RWPE1 (cell line): ENCODE measurements around the gene KRT7.

ENCODE experiments used
- CTCF ChIA-PET: fragments of 350-600 bp; sonication (Branson Sonifier 250); formaldehyde crosslinking; extraction: SDS; loops from one replicate; lab custom pipeline; 2021; lab: Yijun Ruan, JAX
- POLR2A ChIA-PET: fragments of 400-600 bp; formaldehyde crosslinking; extraction: SDS; loops from one replicate; lab custom pipeline; 2020; ENCODE audit warnings: antibody characterized with exemption; ENCODE audit not compliant: low non-redundant PET; lab: Yijun Ruan, JAX
- DNase-seq: peaks from one replicate; pipeline ENCODE4 v3.0.0; 2012; ENCODE audit warnings: low spot score
- H3K27ac ChIP-seq: fragments of 450-650 bp; 2 replicates; pipeline ENCODE4 v1.5.1; 2017
- CTCF ChIP-seq: fragments of 450-650 bp; conservative IDR thresholded peaks from 2 replicates; pipeline ENCODE4 v1.5.1; 2017; ENCODE audit warnings: low read depth, mild to moderate bottlenecking

KRT7 gene

GRCh38 chr12:52268212-52268611 is 35.2 kb downstream of the KRT7 start:
- no peak overlapping the region for H3K27ac ChIP-seq
- CTCF ChIA-PET = no interaction called here
- no peak for DNase-seq
- TF ChIP-seq CTCF = no peak
- POLR2A ChIA-PET = no interaction called here

GRCh38 chr12:52270541-52271070 is 37.6 kb downstream of the KRT7 start:
- no peak for DNase-seq
- ChIA-PET POLR2A (no interaction called here), CTCF (interaction anchor here (0.6 to 3.3 kb wide), 3 partner anchors 9 to 85 kb away, joined by 3 to 16 read pairs (median 4); no protein-coding TSS in a partner anchor)
- TF ChIP-seq CTCF = no peak
- H3K27ac ChIP-seq = no peak overlapping the region

- no peak overlapping the region for H3K27ac ChIP-seq
- ChIA-PET CTCF (interaction anchor here (3.3 kb wide), 1 partner anchor 9 kb away, joined by 16 read pairs; no protein-coding TSS in a partner anchor), POLR2A (no interaction called here)
- TF ChIP-seq CTCF = no peak
- no peak for DNase-seq
Measured at GRCh38 chr12:52271158-52271557, 38.1 kb downstream of the KRT7 start.

GRCh38 chr12:52274521-52275120 is 41.6 kb downstream of the KRT7 start, which contains the start of gene KRT86:
KRT86 (plus strand) TSS chr12:52274645; CDS start chr12:52301917, 27,272 bp downstream.
- DNase-seq = no peak
- CTCF ChIA-PET = no interaction called here
- POLR2A ChIA-PET = no interaction called here
- no peak for TF ChIP-seq CTCF
- H3K27ac ChIP-seq = no peak within 1 kb of the TSS

GRCh38 chr12:52275686-52276085 is 42.6 kb downstream of the KRT7 start:
- no peak for TF ChIP-seq CTCF
- H3K27ac ChIP-seq = no peak overlapping the region
- ChIA-PET CTCF (interaction anchor here (0.7 kb wide), 1 partner anchor 23 kb away, joined by 3 read pairs; no protein-coding TSS in a partner anchor), POLR2A (no interaction called here)
- DNase-seq = no peak

GRCh38 chr12:52277486-52278245 is 44.6 kb downstream of the KRT7 start:
- POLR2A ChIA-PET = no interaction called here
- peak overlapping the region; percentile 17; the same call in 1 of the 2 replicates for H3K27ac ChIP-seq
- CTCF ChIA-PET = interaction anchor here (0.6 to 3.5 kb wide), 8 partner anchors 8 to 130 kb away, joined by 3 to 16 read pairs (median 3); partner anchors contain the start of gene KRT83
- DNase-seq = no peak
- no peak for TF ChIP-seq CTCF
